Fibroblast of peridontal ligament (primary cell): ENCODE measurements around the gene NHP2.
"Not testable (repeated sequence)": the region's sequence is repeated elsewhere in the genome, so short reads cannot be mapped to it uniquely, and the experiment has no call there.

Source experiments
- DNase-seq: peaks from one replicate; pipeline ENCODE4 v3.0.0-alpha.2; 2010; ENCODE audit errors: extremely low read depth

NHP2 gene

GRCh38 chr5:178130576-178131445 is 22.9 kb downstream of the NHP2 start, which contains the start of gene RMND5B:
TSS of gene RMND5B (plus strand) at chr5:178131014. CDS start at chr5:178138120, 7,106 bp downstream.
- peak; percentile 61 for DNase-seq

GRCh38 chr5:178130234-178130575 is 23.5 kb downstream of the NHP2 start:
- DNase-seq = peak; percentile 36

GRCh38 chr5:178129296-178129695 is 24.4 kb downstream of the NHP2 start:
- no peak for DNase-seq

GRCh38 chr5:178127300-178128009 is 26.2 kb downstream of the NHP2 start:
- not testable (repeated sequence) for DNase-seq

GRCh38 chr5:178126556-178126955 is 27.1 kb downstream of the NHP2 start:
- no peak for DNase-seq

- DNase-seq = no peak
Observed at GRCh38 chr5:178125253-178125906, 28.3 kb downstream of the NHP2 start.

- no peak for DNase-seq
Observed at GRCh38 chr5:178123966-178124925, 29.4 kb downstream of the NHP2 start.

GRCh38 chr5:178123094-178123965 is 30.4 kb downstream of the NHP2 start:
- no peak for DNase-seq

GRCh38 chr5:178122346-178122745 is 31.3 kb downstream of the NHP2 start:
- no peak for DNase-seq

GRCh38 chr5:178121391-178122276 is 32.1 kb downstream of the NHP2 start:
- no peak for DNase-seq

GRCh38 chr5:178120607-178121357 is 32.9 kb downstream of the NHP2 start:
- DNase-seq = no peak

- no peak for DNase-seq
Observed at GRCh38 chr5:178119915-178120606, 33.6 kb downstream of the NHP2 start.

GRCh38 chr5:178117923-178118701 is 35.6 kb downstream of the NHP2 start:
- no peak for DNase-seq

- no peak for DNase-seq
Observed at GRCh38 chr5:178116143-178116885, 37.4 kb downstream of the NHP2 start.

GRCh38 chr5:178115814-178116142 is 37.9 kb downstream of the NHP2 start:
- no peak for DNase-seq

- DNase-seq = no peak
Observed at GRCh38 chr5:178115136-178115813, 38.4 kb downstream of the NHP2 start.
